ENCODE data around the gene NXN. TPM values are rescaled to one million over a fixed set of nuclear protein-coding genes. Genes with fewer than 3 reads are reported as not detected.
A peak's percentile ranks its signal among the peaks of the same experiment; 100 is the strongest.
"Not testable (repeated sequence)": the region's sequence is repeated elsewhere in the genome, so short reads cannot be mapped to it uniquely, and the experiment has no call there.

NXN gene
- total RNA-seq, 6 experiments from 2014 or later = 2.7 to 9.5 (median 8.0) TPM

DNA sequence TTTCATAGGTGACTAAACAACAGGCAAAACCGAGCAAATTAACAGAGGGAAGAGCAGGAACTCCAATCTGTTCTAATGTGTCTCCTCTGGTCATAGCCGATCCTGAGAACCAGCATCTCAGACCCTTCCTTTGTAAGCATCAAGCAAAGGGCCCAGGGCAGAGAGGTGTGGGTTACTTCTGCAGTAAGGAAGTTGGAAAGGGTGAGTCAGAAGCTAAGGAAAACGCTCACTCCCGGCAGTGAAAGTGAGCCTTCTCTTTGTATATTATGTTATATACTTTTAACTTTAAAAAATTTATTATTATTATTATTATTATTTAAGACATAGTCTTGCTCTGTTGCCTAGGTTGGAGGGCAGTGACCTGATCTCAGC lies 119.8 kb downstream of the NXN start:
- ATAC-seq = peak in 1 of 4 donors; percentile 52
- Histone ChIP-seq H3K4me3 (no peak overlapping the region), H3K27ac (peak overlapping the region; percentile 27 to 44 (median 34)), H3K36me3 (no peaks in the 10 kb centered on the region), H3K9me3 (no peaks in the 10 kb centered on the region), H3K4me1 (peaks cover 0 to 22% (median 3%) of the 10 kb centered on the region in 4 donors), H3K27me3 (no peaks in the 10 kb centered on the region)
- TF ChIP-seq POLR2A (IDR thresholded peaks at IDR 0.05) = no peak
- TF ChIP-seq CTCF (IDR thresholded peaks at IDR 0.05) = no peak
- no peak for DNase-seq
- WGBS (ENCODE audit: insufficient coverage, low coverage, low lambda C conversion rate, missing lambda C conversion rate) = 33% methylated on average over 4 of the region's 4 CpGs
- intact Hi-C loops (cut with DNase I) = no loop called here

- WGBS (ENCODE audit: insufficient coverage, low coverage, low lambda C conversion rate, missing lambda C conversion rate) = 63% methylated on average over 20 of the region's 20 CpGs
- Histone ChIP-seq H3K4me3 (no peak overlapping the region), H3K27ac (peak overlapping the region; percentile 27 to 44 (median 34)), H3K27me3 (no peaks in the 10 kb centered on the region), H3K36me3 (no peaks in the 10 kb centered on the region), H3K9me3 (no peaks in the 10 kb centered on the region), H3K4me1 (peaks cover 0 to 22% (median 3%) of the 10 kb centered on the region in 4 donors)
- ATAC-seq = peak in 2 of 4 donors; percentile 33 to 51
- DNase-seq = no peak
- intact Hi-C loops (cut with DNase I) = no loop called here
- no peak for TF ChIP-seq POLR2A (IDR thresholded peaks at IDR 0.05)
- no peak for TF ChIP-seq CTCF (IDR thresholded peaks at IDR 0.05)
Measured at GRCh38 chr17:859061-859823, 120.3 kb downstream of the NXN start.

DNA sequence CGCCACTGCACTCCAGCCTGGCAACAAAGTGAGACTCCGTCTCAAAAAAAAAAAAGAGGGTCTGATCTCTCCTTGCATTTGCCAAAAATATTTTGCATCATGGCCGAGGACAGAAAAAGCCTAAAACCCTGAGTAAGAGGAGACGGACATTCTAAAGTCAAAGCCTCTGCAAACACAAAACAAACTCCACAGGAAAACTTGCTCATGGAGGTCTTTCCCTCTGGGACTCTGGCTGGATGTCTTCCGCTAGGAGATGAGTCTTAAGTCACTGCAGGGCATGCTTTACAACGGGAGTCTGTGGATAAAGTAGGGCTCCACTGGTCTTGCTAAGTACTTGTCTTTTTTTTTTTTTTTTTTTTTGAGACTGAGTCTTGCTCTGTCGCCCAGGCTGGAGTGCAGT lies 123.4 kb downstream of the NXN start:
- ATAC-seq (no peak), DNase-seq (no peak)
- Histone ChIP-seq H3K4me3 (no peak overlapping the region), H3K4me1 (peaks cover 0 to 18% (median 3%) of the 10 kb centered on the region in 4 donors), H3K36me3 (no peaks in the 10 kb centered on the region), H3K27me3 (no peaks in the 10 kb centered on the region), H3K27ac (peak overlapping the region in 2 of 3 donors; percentile 23 to 30), H3K9me3 (no peaks in the 10 kb centered on the region)
- 80% methylated on average over 4 of the region's 7 CpGs for WGBS (ENCODE audit: insufficient coverage, low coverage, low lambda C conversion rate, missing lambda C conversion rate)
- intact Hi-C loops (cut with DNase I) = no loop called here
- no peak for TF ChIP-seq CTCF (IDR thresholded peaks at IDR 0.05)
- no peak for TF ChIP-seq POLR2A (IDR thresholded peaks at IDR 0.05)

GRCh38 chr17:855569-855968 lies 124.0 kb downstream of the NXN start:
- Histone ChIP-seq H3K36me3 (no peaks in the 10 kb centered on the region), H3K27me3 (no peaks in the 10 kb centered on the region), H3K27ac (peak overlapping the region in 2 of 3 donors; percentile 23 to 30), H3K9me3 (no peaks in the 10 kb centered on the region), H3K4me3 (no peak overlapping the region), H3K4me1 (peaks cover 0 to 14% (median 3%) of the 10 kb centered on the region in 4 donors)
- no peak for TF ChIP-seq CTCF (IDR thresholded peaks at IDR 0.05)
- TF ChIP-seq POLR2A (IDR thresholded peaks at IDR 0.05) = no peak
- intact Hi-C loops (cut with DNase I) = no loop called here
- WGBS (ENCODE audit: insufficient coverage, low coverage, low lambda C conversion rate, missing lambda C conversion rate) = 46% methylated on average over 2 of the region's 5 CpGs
- DNase-seq (peak in 1 of 3 donors; percentile 58), ATAC-seq (peak; percentile 73 to 87 (median 84))

GRCh38 chr17:852850-853249 lies 126.7 kb downstream of the NXN start:
- H3K36me3 ChIP-seq; H3K27me3 ChIP-seq; H3K27ac ChIP-seq; H3K9me3 ChIP-seq; intact Hi-C loops (cut with DNase I); DNase-seq; ATAC-seq; H3K4me3 ChIP-seq: not testable (repeated sequence)
- WGBS (ENCODE audit: insufficient coverage, low coverage, low lambda C conversion rate, missing lambda C conversion rate) = 85% methylated on average over 9 of the region's 9 CpGs
- peaks cover 0 to 14% (median 3%) of the 10 kb centered on the region in 4 donors for H3K4me1 ChIP-seq
